Omental fat pad (tissue), 4 donors: Measurements from ENCODE around the gene TK2. TPM values are rescaled to one million over a fixed set of nuclear protein-coding genes. Genes with fewer than 3 reads are reported as not detected.
A peak's percentile ranks its signal among the peaks of the same experiment; 100 is the strongest.

Experiments used
- ATAC-seq: fragments of 150-250 bp; one replicate; pipeline ENCODE4 v1.9.1; 2016; ENCODE audit warnings: mild to moderate bottlenecking, moderate library complexity; ENCODE audit not compliant: low FRiP score
- DNase-seq: peaks from one replicate; pipeline ENCODE4 v3.0.0-alpha.2; 2019; ENCODE audit warnings: low spot score
- CTCF ChIP-seq, 3 donors: fragments of 450-650 bp; IDR thresholded peaks; one replicate each; pipeline ENCODE4 v1.5.1; 2016 to 2017; ENCODE audit warnings: antibody characterized with exemption in 3 of 3, mild to moderate bottlenecking in 3 of 3, moderate library complexity in 2 of 3
- total RNA-seq, 4 donors: library from RNA; depleted of rRNA; stranded (reverse); fragments of >200 nt; gene quantifications; one replicate each; pipeline ENCODE4 v1.1.0, GENCODE V29; 2016

TK2 gene
- total RNA-seq, 4 donors from 2014 or later = 39.9 to 69.7 (median 56.0) TPM

GRCh38 chr16:66473051-66473571 lies 76.8 kb downstream of the TK2 start:
- ATAC-seq (no peak), DNase-seq (no peak)
- no peak for TF ChIP-seq CTCF (IDR thresholded peaks at IDR 0.05)

GRCh38 chr16:66471716-66472393 lies 78.1 kb downstream of the TK2 start:
- ATAC-seq = peak; percentile 20
- no peak for DNase-seq
- no peak for TF ChIP-seq CTCF (IDR thresholded peaks at IDR 0.05)

GRCh38 chr16:66471264-66471663 lies 78.7 kb downstream of the TK2 start:
- DNase-seq = no peak
- no peak for TF ChIP-seq CTCF (IDR thresholded peaks at IDR 0.05)
- no peak for ATAC-seq

GRCh38 chr16:66470556-66470955 lies 79.4 kb downstream of the TK2 start:
- ATAC-seq (no peak), DNase-seq (no peak)
- no peak for TF ChIP-seq CTCF (IDR thresholded peaks at IDR 0.05)

GRCh38 chr16:66469947-66470546 lies 79.9 kb downstream of the TK2 start:
- TF ChIP-seq CTCF (IDR thresholded peaks at IDR 0.05) = no peak

GRCh38 chr16:66469291-66469946 lies 80.5 kb downstream of the TK2 start:
- no peak for TF ChIP-seq CTCF (IDR thresholded peaks at IDR 0.05)
- no peak for DNase-seq
- ATAC-seq = no peak

More at GRCh38 chr16:66469947-66470546, 79.9 kb downstream of the TK2 start:
- DNase-seq (no peak), ATAC-seq (no peak)
